GM18907 (cell line): ENCODE results near the gene CD99.
A peak's percentile ranks its signal among the peaks of the same experiment; 100 is the strongest.

ENCODE experiments used
- ATAC-seq: cut with Tn5 transposase; IDR thresholded peaks from one replicate; pipeline ENCODE4 v1.9.1; 2021; ENCODE audit warnings: mild to moderate bottlenecking, moderate library complexity; ENCODE audit not compliant: unreplicated experiment

Gene CD99

GRCh38 chrX:2690856-2691542, at the start of gene CD99:
CD99 (plus strand) TSS chrX:2691295; CDS start chrX:2691361, 66 bp downstream.
- ATAC-seq, result peak; percentile 90

- no peak for ATAC-seq
Measured at GRCh38 chrX:2642146-2642545, 48.9 kb upstream of the CD99 start.

- no peak for ATAC-seq
Measured at GRCh38 chrX:2642791-2643190, 48.3 kb upstream of the CD99 start.

- ATAC-seq, result no peak
Measured at GRCh38 chrX:2643880-2644279, 47.2 kb upstream of the CD99 start.

GRCh38 chrX:2645563-2645962, 45.5 kb upstream of the CD99 start:
- ATAC-seq, result no peak

GRCh38 chrX:2647627-2648026, 43.5 kb upstream of the CD99 start:
- ATAC-seq, result no peak

GRCh38 chrX:2650037-2650436, 41.1 kb upstream of the CD99 start:
- ATAC-seq, result no peak

GRCh38 chrX:2650865-2651264, 40.2 kb upstream of the CD99 start:
- no peak for ATAC-seq

- no peak for ATAC-seq
Measured at GRCh38 chrX:2652106-2652505, 39.0 kb upstream of the CD99 start.

GRCh38 chrX:2654436-2655340, 36.4 kb upstream of the CD99 start:
- no peak for ATAC-seq

- ATAC-seq, result no peak
Measured at GRCh38 chrX:2656257-2656836, 34.7 kb upstream of the CD99 start.

GRCh38 chrX:2657532-2658113, 33.5 kb upstream of the CD99 start:
- no peak for ATAC-seq

- no peak for ATAC-seq
Measured at GRCh38 chrX:2658585-2659292, 32.4 kb upstream of the CD99 start.

- no peak for ATAC-seq
Measured at GRCh38 chrX:2662586-2662985, 28.5 kb upstream of the CD99 start.

GRCh38 chrX:2664502-2664901, 26.6 kb upstream of the CD99 start:
- ATAC-seq, result no peak

- no peak for ATAC-seq
Measured at GRCh38 chrX:2665387-2666304, 25.4 kb upstream of the CD99 start.

GRCh38 chrX:2666491-2666890, 24.6 kb upstream of the CD99 start:
- ATAC-seq, result no peak

GRCh38 chrX:2670978-2671377, 20.1 kb upstream of the CD99 start:
- ATAC-seq, result no peak

- no peak for ATAC-seq
Measured at GRCh38 chrX:2672084-2672483, 19.0 kb upstream of the CD99 start.

- ATAC-seq, result no peak
Measured at GRCh38 chrX:2673611-2674010, 17.5 kb upstream of the CD99 start.
